SK-N-SH (cell line): Measurements from ENCODE around the gene PGGHG. TPM values are rescaled to one million over a fixed set of nuclear protein-coding genes. Genes with fewer than 3 reads are reported as not detected.
"Not testable (repeated sequence)": the region's sequence is repeated elsewhere in the genome, so short reads cannot be mapped to it uniquely, and the experiment has no call there.

Experiments
- CTCF ChIA-PET: fragments of 300-600, 350-600 bp; formaldehyde crosslinking; extraction: SDS; loops from one replicate; lab custom pipeline; 2021; lab: Yijun Ruan, JAX
- POLR2A ChIA-PET: fragments of 350-600 bp; sonication (Branson Sonifier 250); formaldehyde crosslinking; extraction: SDS; loops from one replicate; lab custom pipeline; 2020; ENCODE audit warnings: antibody characterized with exemption, inconsistent platforms; lab: Yijun Ruan, JAX
- DNase-seq: peaks from one replicate; pipeline ENCODE4 v3.0.0; 2012
- H2AFZ ChIP-seq: fragments of 200-600 bp; sonication (generic); 2 replicates; pipeline ENCODE4 v1.8.1; 2016; ENCODE audit warnings: antibody characterized with exemption, mild to moderate bottlenecking, low read depth
- H3F3A ChIP-seq: fragments of 200-600 bp; sonication (generic); replicated peaks from 2 replicates; pipeline ENCODE3; 2016; ENCODE audit warnings: antibody characterized with exemption, mild to moderate bottlenecking; ENCODE audit not compliant: insufficient read depth
- H3K27ac ChIP-seq, 2 experiments: fragments of 200-500 bp in 1 of 2; fragments of 200-600 bp in 1 of 2; sonication (Bioruptor generic) in 1 of 2; sonication (generic), shearing (Covaris generic) in 1 of 2; 2 replicates each; pipeline versions ENCODE4 v1.5.1 to v1.6.1; 2014 to 2016; ENCODE audit warnings: low read depth in 2 of 2, inconsistent platforms in 1 of 2, low read length in 1 of 2, mild to moderate bottlenecking in 1 of 2, mixed read lengths in 1 of 2
- H3K27me3 ChIP-seq: fragments of 200-600 bp; sonication (generic), shearing (Covaris generic); 2 replicates; pipeline ENCODE4 v1.6.1; 2016; ENCODE audit warnings: mixed run types; ENCODE audit not compliant: insufficient read depth
- H3K36me3 ChIP-seq, 2 experiments: fragments of 200-500 bp in 1 of 2; fragments of 200-600 bp in 1 of 2; sonication (Bioruptor generic) in 1 of 2; sonication (generic) in 1 of 2; replicated peaks in 1 of 2; 2 replicates each; pipeline versions ENCODE3 to v1.5.1; 2014 to 2016; ENCODE audit warnings: low read length in 1 of 2, mild to moderate bottlenecking in 1 of 2; ENCODE audit not compliant: insufficient read depth in 2 of 2, control insufficient read depth in 1 of 2
- H3K4me1 ChIP-seq, 2 experiments: fragments of 200-500 bp in 1 of 2; fragments of 200-600 bp in 1 of 2; sonication (Bioruptor generic) in 1 of 2; sonication (generic), shearing (Covaris generic) in 1 of 2; 2 replicates each; pipeline versions ENCODE4 v1.5.1 to v1.6.1; 2014 to 2016; ENCODE audit warnings: low read depth in 1 of 2, low read length in 1 of 2, mixed run types in 1 of 2; ENCODE audit not compliant: insufficient read depth in 2 of 2, control insufficient read depth in 1 of 2
- H3K4me2 ChIP-seq: fragments of 200-600 bp; sonication (generic), shearing (Covaris generic); 2 replicates; pipeline ENCODE4 v1.6.1; 2017; ENCODE audit warnings: mixed run types
- H3K4me3 ChIP-seq, 2 experiments: fragments of 200-500 bp in 1 of 2; fragments of 200-600 bp in 1 of 2; sonication (Bioruptor generic) in 1 of 2; sonication (generic), shearing (Covaris generic) in 1 of 2; 2 replicates each; pipeline versions ENCODE4 v1.5.1 to v1.8.1; 2014 to 2016; ENCODE audit warnings: low read depth in 2 of 2, inconsistent platforms in 1 of 2, low read length in 1 of 2, mild to moderate bottlenecking in 1 of 2, mixed read lengths in 1 of 2, moderate library complexity in 1 of 2
- H3K79me2 ChIP-seq: fragments of 200-600 bp; sonication (generic); 2 replicates; pipeline ENCODE4 v1.8.1; 2017; ENCODE audit warnings: mild to moderate bottlenecking; ENCODE audit not compliant: insufficient read depth
- H3K9ac ChIP-seq: fragments of 200-600 bp; sonication (generic); 2 replicates; pipeline ENCODE4 v1.6.1; 2017; ENCODE audit warnings: mixed run types
- H3K9me2 ChIP-seq: fragments of 200-600 bp; sonication (generic); 2 replicates; pipeline ENCODE4 v1.6.1; 2017; ENCODE audit warnings: mixed run types
- H3K9me3 ChIP-seq: fragments of 200-600 bp; sonication (generic); 2 replicates; pipeline ENCODE4 v1.6.1; 2017; ENCODE audit warnings: mixed run types, mild to moderate bottlenecking, moderate library complexity
- H4K20me1 ChIP-seq: fragments of 200-600 bp; sonication (generic); 2 replicates; pipeline ENCODE4 v1.6.1; 2017; ENCODE audit warnings: mild to moderate bottlenecking, mixed run types; ENCODE audit not compliant: insufficient read depth
- CHD2 ChIP-seq: fragments of 150-350 bp; IDR thresholded peaks from 2 replicates; pipeline ENCODE4 v1.6.1; 2018; ENCODE audit warnings: low read length; ENCODE audit not compliant: partially characterized antibody
- CTCF ChIP-seq: fragments of 200-600 bp; sonication (generic); IDR thresholded peaks from 2 replicates; pipeline ENCODE4 v1.6.1; 2017; ENCODE audit warnings: antibody characterized with exemption, mild to moderate bottlenecking, moderate library complexity
- ELF1 ChIP-seq: IDR thresholded peaks from 2 replicates; pipeline ENCODE4 v1.4.0; 2012
- EP300 ChIP-seq, 2 experiments: IDR thresholded peaks; 2 replicates each; pipeline versions ENCODE4 v1.4.0 to v1.6.1; 2012; ENCODE audit warnings: borderline replicate concordance in 1 of 2, low read depth in 1 of 2, low read length in 1 of 2
- FOXJ3 ChIP-seq: sonication (generic); formaldehyde crosslinking; IDR thresholded peaks from 2 replicates; pipeline ENCODE4 v1.5.1; 2020; ENCODE audit warnings: mild to moderate bottlenecking, missing genetic modification reagents
- MAX ChIP-seq: IDR thresholded peaks from 2 replicates; pipeline ENCODE4 v1.4.0; 2012; ENCODE audit warnings: low read depth
- MEF2A ChIP-seq: IDR thresholded peaks from 2 replicates; pipeline ENCODE4 v1.4.0; 2012; ENCODE audit warnings: low read depth, borderline replicate concordance
- NRF1 ChIP-seq: IDR thresholded peaks from 2 replicates; pipeline ENCODE4 v1.6.1; 2012; ENCODE audit warnings: low read depth, mild to moderate bottlenecking, low read length
- PBX3 ChIP-seq: IDR thresholded peaks from 2 replicates; pipeline ENCODE4; 2012
- RAD21 ChIP-seq: IDR thresholded peaks from 2 replicates; pipeline ENCODE4 v1.6.1; 2012; ENCODE audit warnings: mild to moderate bottlenecking, low read length
- RCOR1 ChIP-seq: fragments of 150-350 bp; IDR thresholded peaks from 2 replicates; pipeline ENCODE4 v1.6.1; 2017; ENCODE audit warnings: antibody characterized with exemption, low read length
- RXRA ChIP-seq: IDR thresholded peaks from 2 replicates; pipeline ENCODE4 v1.4.0; 2012; ENCODE audit warnings: low read depth, mild to moderate bottlenecking, borderline replicate concordance
- SIN3A ChIP-seq: IDR thresholded peaks from 2 replicates; pipeline ENCODE4 v1.6.1; 2012; ENCODE audit warnings: low read depth, mild to moderate bottlenecking, low read length, moderate library complexity, borderline replicate concordance
- SMC3 ChIP-seq: IDR thresholded peaks from 2 replicates; pipeline ENCODE4 v1.6.1; 2012; ENCODE audit warnings: low read depth, low read length, improper control_type of control experiment
- WGBS: methylation state at CpG from one replicate; pipeline ENCODE4 v1.1.6; 2017; ENCODE audit warnings: low lambda C conversion rate; 5-methylcytosine and 5-hydroxymethylcytosine counted together
- polyA plus RNA-seq, 3 experiments: library from polyadenylated mRNA; depleted of rRNA; stranded (reverse); fragments of >200 nt; gene quantifications; 2 replicates each; pipeline ENCODE4 v1.2.3, GENCODE V29; 2012

PGGHG gene
- polyA plus RNA-seq, 1 of the 3 experiments (the other 2 are of a cell fraction) = 19.9 TPM

- WGBS = 78% methylated on average over 11 of the region's 11 CpGs
- Histone ChIP-seq H3K9me3 (no peaks in the 10 kb centered on the region), H3K27ac (no peak overlapping the region), H3K9ac (no peak overlapping the region), H3K9me2 (no peaks in the 10 kb centered on the region), H3K79me2 (peaks cover 8% of the 10 kb centered on the region; the same call in 1 of the 2 replicates), H3K36me3 (no peaks in the 10 kb centered on the region), H2AFZ (no peak overlapping the region), H3F3A (no peaks in the 10 kb centered on the region), H4K20me1 (no peaks in the 10 kb centered on the region), H3K27me3 (no peaks in the 10 kb centered on the region), H3K4me1 (peaks cover 0 to 4% of the 10 kb centered on the region in 2 experiments; a peak in 1 of 4 replicates), H3K4me2 (no peak overlapping the region), H3K4me3 (no peak overlapping the region)
- CTCF ChIA-PET = interaction anchor here (1.6 kb wide), 2 partner anchors 12 to 73 kb away, joined by 3 to 4 read pairs; no protein-coding TSS in a partner anchor
- DNase-seq = peak; percentile 10
- POLR2A ChIA-PET = no interaction called here
- TF ChIP-seq NRF1 = no peak
- no peak for TF ChIP-seq SMC3
- no peak for TF ChIP-seq RCOR1
- no peak for TF ChIP-seq SIN3A
- no peak for TF ChIP-seq RAD21
- TF ChIP-seq ELF1 = no peak
- TF ChIP-seq RXRA = no peak
These were observed 35.2 kb downstream of the PGGHG start for GRCh38 chr11:324156-324555.

- H3K9me2 ChIP-seq, H3K4me2 ChIP-seq, H3K27ac ChIP-seq, DNase-seq, H3K4me3 ChIP-seq, H3F3A ChIP-seq, H3K9ac ChIP-seq, H3K79me2 ChIP-seq, H3K36me3 ChIP-seq, H3K4me1 ChIP-seq, POLR2A ChIA-PET, H4K20me1 ChIP-seq, H2AFZ ChIP-seq, H3K27me3 ChIP-seq, H3K9me3 ChIP-seq: not testable (repeated sequence)
- CTCF ChIA-PET = interaction anchor here (1.6 kb wide), 1 partner anchor 74 kb away, joined by 3 read pairs; no protein-coding TSS in a partner anchor
- 83% methylated on average over 24 of the region's 34 CpGs for WGBS
These were observed 35.9 kb downstream of the PGGHG start for GRCh38 chr11:324593-325517.

GRCh38 chr11:325796-326591, 37.1 kb downstream of the PGGHG start:
- no peaks in the 10 kb centered on the region for H3K9me2 ChIP-seq
- POLR2A ChIA-PET = no interaction called here
- H3F3A ChIP-seq = no peaks in the 10 kb centered on the region
- CTCF ChIA-PET = interaction anchor here (1.3 kb wide), 1 partner anchor 21 kb away, joined by 4 read pairs; no protein-coding TSS in a partner anchor
- H3K27me3 ChIP-seq = no peaks in the 10 kb centered on the region
- WGBS = 88% methylated on average over 26 of the region's 30 CpGs
- no peak overlapping the region for H3K4me3 ChIP-seq
- no peak overlapping the region for H3K4me2 ChIP-seq
- H3K79me2 ChIP-seq = no peaks in the 10 kb centered on the region
- no peaks in the 10 kb centered on the region; a peak in 1 of 4 replicates for H3K4me1 ChIP-seq
- DNase-seq = no peak
- no peaks in the 10 kb centered on the region for H3K9me3 ChIP-seq
- H4K20me1 ChIP-seq = no peaks in the 10 kb centered on the region
- H2AFZ ChIP-seq = no peak overlapping the region
- H3K36me3 ChIP-seq = no peaks in the 10 kb centered on the region
- H3K9ac ChIP-seq = no peak overlapping the region
- H3K27ac ChIP-seq = no peak overlapping the region
- TF ChIP-seq EP300 (IDR thresholded peaks at IDR 0.05; ENCODE audit: borderline replicate concordance in 1 of 2, low read depth in 1 of 2, low read length in 1 of 2) (no peak), MAX (no peak), MEF2A (no peak), RAD21 (no peak), CHD2 (no peak), RXRA (no peak), PBX3 (no peak), CTCF (no peak), FOXJ3 (no peak), NRF1 (no peak)
